ENCODE data around the gene CREB3L1. TPM values are rescaled to one million over a fixed set of nuclear protein-coding genes. Genes with fewer than 3 reads are reported as not detected.
A peak's percentile ranks its signal among the peaks of the same experiment; 100 is the strongest.

The CREB3L1 gene
- total and polyA plus RNA-seq, 2 of the 13 experiments (the other 11 are each of a cell fraction or from before 2014, with no cell fraction given) = not detected

DNA sequence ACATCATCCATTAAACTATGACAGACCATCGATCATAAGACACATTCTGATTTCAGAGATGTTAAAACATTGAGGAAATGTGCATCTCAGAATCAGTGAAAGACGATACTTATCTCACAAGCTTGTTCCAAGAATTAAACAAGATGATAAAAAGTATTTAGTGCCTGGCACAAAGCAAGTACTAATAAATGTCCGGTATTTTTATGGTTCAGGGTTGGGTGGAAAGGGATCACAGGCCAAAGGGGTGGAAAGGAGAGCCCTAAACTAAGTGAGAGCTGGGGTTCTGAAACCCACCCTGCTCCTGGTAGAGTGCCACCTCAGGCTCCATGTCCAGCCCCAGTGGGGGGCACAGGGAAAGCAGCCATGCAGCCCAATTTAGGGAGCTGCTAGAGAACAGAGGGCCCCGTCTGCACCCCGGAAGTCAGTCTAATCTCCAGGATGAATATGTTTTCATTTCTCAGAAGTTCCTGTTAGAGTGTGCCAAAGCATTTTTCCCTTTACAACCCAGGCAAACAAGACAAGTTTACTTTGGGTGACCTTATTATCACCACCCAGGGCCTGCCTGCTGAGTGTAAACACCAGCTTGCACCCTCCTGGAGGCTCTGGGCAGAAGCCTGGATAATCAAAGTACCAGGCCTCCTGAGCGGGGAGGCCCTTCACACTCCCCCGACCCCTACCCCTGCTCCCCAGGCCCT is 3.8 kb upstream of the CREB3L1 start (continued):
- TF ChIP-seq ZNF609 (CRISPR knock-in tag; IDR thresholded peaks at IDR 0.05; ENCODE audit: borderline replicate concordance) (peak; percentile 99), KLF9 (CRISPR knock-in tag; IDR thresholded peaks at IDR 0.05; ENCODE audit: low read depth) (no peak), IRF2 (CRISPR knock-in tag; IDR thresholded peaks at IDR 0.05) (peak; percentile 73), DNMT3B (CRISPR knock-in tag; conservative IDR thresholded peaks at IDR 0.05) (no peak), RAD21 (CRISPR knock-in tag; IDR thresholded peaks at IDR 0.05) (no peak), ZNF720 (CRISPR knock-in tag; IDR thresholded peaks at IDR 0.05) (no peak), E2F2 (CRISPR knock-in tag; IDR thresholded peaks at IDR 0.05; ENCODE audit: borderline replicate concordance) (no peak), ZNF407 (CRISPR knock-in tag; IDR thresholded peaks at IDR 0.05; ENCODE audit: not compliant biosample characterization) (no peak), ZNF10 (CRISPR knock-in tag; IDR thresholded peaks at IDR 0.05; ENCODE audit: borderline replicate concordance, low read depth) (no peak), BCL6 (CRISPR knock-in tag; IDR thresholded peaks at IDR 0.05) (peak; percentile 98), TEAD3 (CRISPR knock-in tag; optimal IDR thresholded peaks at IDR 0.05; ENCODE audit: borderline replicate concordance) (peak; percentile 76)
- TF ChIP-seq, protein P1, sequence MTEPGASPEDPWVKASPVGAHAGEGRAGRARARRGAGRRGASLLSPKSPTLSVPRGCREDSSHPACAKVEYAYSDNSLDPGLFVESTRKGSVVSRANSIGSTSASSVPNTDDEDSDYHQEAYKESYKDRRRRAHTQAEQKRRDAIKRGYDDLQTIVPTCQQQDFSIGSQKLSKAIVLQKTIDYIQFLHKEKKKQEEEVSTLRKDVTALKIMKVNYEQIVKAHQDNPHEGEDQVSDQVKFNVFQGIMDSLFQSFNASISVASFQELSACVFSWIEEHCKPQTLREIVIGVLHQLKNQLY (CRISPR knock-in tag; IDR thresholded peaks at IDR 0.05) = peak; percentile 79; the same call in 1 of the 2 replicates
